Astrocyte (in vitro differentiated cells and primary cell): ENCODE results near the gene TOMM5. TPM values are rescaled to one million over a fixed set of nuclear protein-coding genes. Genes with fewer than 3 reads are reported as not detected.

Source experiments
- DNase-seq: peaks from one replicate; pipeline ENCODE4 v3.0.0-alpha.2; 2010; ENCODE audit warnings: low read depth
- FAIRE-seq: peaks from 2 replicates; lab custom pipeline; 2011; peaks lifted over from hg19 to GRCh38; lab: Jason Lieb, UNC
- H2AFZ ChIP-seq: 2 replicates; pipeline ENCODE4 v1.6.0; 2012; ENCODE audit warnings: low read depth, low read length, inconsistent platforms
- H3K27ac ChIP-seq: 2 replicates; pipeline ENCODE4 v1.5.1; 2011; ENCODE audit warnings: low read depth, low read length, inconsistent platforms
- H3K27me3 ChIP-seq: 2 replicates; pipeline ENCODE4 v1.6.0; 2011; ENCODE audit warnings: low read length, inconsistent platforms; ENCODE audit not compliant: insufficient read depth
- H3K36me3 ChIP-seq: 2 replicates; pipeline ENCODE4 v1.5.1; 2011; ENCODE audit warnings: low read length, inconsistent platforms; ENCODE audit not compliant: insufficient read depth
- H3K4me1 ChIP-seq: 2 replicates; pipeline ENCODE4 v1.5.1; 2011; ENCODE audit warnings: low read length, inconsistent platforms; ENCODE audit not compliant: insufficient read depth
- H3K4me2 ChIP-seq: 2 replicates; pipeline ENCODE4 v1.6.0; 2012; ENCODE audit warnings: low read length, inconsistent platforms
- H3K4me3 ChIP-seq: 2 replicates; pipeline ENCODE4 v1.5.1; 2011; ENCODE audit warnings: low read depth, mild to moderate bottlenecking, low read length, inconsistent platforms; ENCODE audit not compliant: insufficient read depth
- H3K79me2 ChIP-seq: 2 replicates; pipeline ENCODE4 v1.6.0; 2012; ENCODE audit warnings: mild to moderate bottlenecking, low read length, inconsistent platforms; ENCODE audit not compliant: insufficient read depth
- H3K9ac ChIP-seq: 2 replicates; pipeline ENCODE4 v1.6.0; 2012; ENCODE audit warnings: mild to moderate bottlenecking, low read length, inconsistent platforms
- H3K9me3 ChIP-seq: 2 replicates; pipeline ENCODE4 v1.5.1; 2012; ENCODE audit warnings: low read depth, mild to moderate bottlenecking, low read length, inconsistent platforms; ENCODE audit not compliant: insufficient read depth
- H4K20me1 ChIP-seq: 2 replicates; pipeline ENCODE4 v1.6.0; 2012; ENCODE audit warnings: low read length, inconsistent platforms; ENCODE audit not compliant: insufficient read depth
- H3K27ac Mint-ChIP-seq: one replicate; pipeline ENCODE4 v1.8.0; 2021; ENCODE audit warnings: mild to moderate bottlenecking, mixed read lengths; ENCODE audit not compliant: unreplicated experiment
- H3K27me3 Mint-ChIP-seq: one replicate; pipeline ENCODE4 v1.8.0; 2021; ENCODE audit warnings: low read depth, mixed read lengths; ENCODE audit not compliant: unreplicated experiment
- H3K36me3 Mint-ChIP-seq: one replicate; pipeline ENCODE4 v1.8.0; 2021; ENCODE audit warnings: low read depth, mixed read lengths; ENCODE audit not compliant: unreplicated experiment
- H3K4me1 Mint-ChIP-seq: one replicate; pipeline ENCODE4 v1.8.0; 2021; ENCODE audit warnings: low read depth, mixed read lengths; ENCODE audit not compliant: unreplicated experiment
- H3K4me3 Mint-ChIP-seq: one replicate; pipeline ENCODE4 v1.8.0; 2021; ENCODE audit warnings: mild to moderate bottlenecking, moderate library complexity, mixed read lengths; ENCODE audit not compliant: unreplicated experiment
- H3K9me3 Mint-ChIP-seq: one replicate; pipeline ENCODE4 v1.8.0; 2021; ENCODE audit warnings: mild to moderate bottlenecking, mixed read lengths; ENCODE audit not compliant: unreplicated experiment
- EZH2 ChIP-seq: IDR thresholded peaks from 2 replicates; pipeline ENCODE4 v1.6.1; 2012; ENCODE audit warnings: mild to moderate bottlenecking, low read length, inconsistent platforms; ENCODE audit not compliant: insufficient read depth
- total RNA-seq: library from RNA; stranded (reverse); gene quantifications from 2 replicates; pipeline ENCODE4 v1.2.1, GENCODE V29; 2021
- TF ChIP-seq, protein P1 (sequence below): IDR thresholded peaks from 2 replicates; pipeline ENCODE4 v1.5.1; 2011; ENCODE audit warnings: low read depth, mild to moderate bottlenecking, inconsistent platforms, low read length, moderate library complexity; ENCODE audit not compliant: insufficient read depth

The TOMM5 gene
- total RNA-seq, 1 donor from 2014 or later, result 137 TPM

GRCh38 chr9:37559855-37560592, 32.4 kb downstream of the TOMM5 start:
- Mint-ChIP-seq H3K36me3 (peaks cover 13% of the 10 kb centered on the region), H3K4me1 (no peaks in the 10 kb centered on the region), H3K27me3 (no peaks in the 10 kb centered on the region)

DNA sequence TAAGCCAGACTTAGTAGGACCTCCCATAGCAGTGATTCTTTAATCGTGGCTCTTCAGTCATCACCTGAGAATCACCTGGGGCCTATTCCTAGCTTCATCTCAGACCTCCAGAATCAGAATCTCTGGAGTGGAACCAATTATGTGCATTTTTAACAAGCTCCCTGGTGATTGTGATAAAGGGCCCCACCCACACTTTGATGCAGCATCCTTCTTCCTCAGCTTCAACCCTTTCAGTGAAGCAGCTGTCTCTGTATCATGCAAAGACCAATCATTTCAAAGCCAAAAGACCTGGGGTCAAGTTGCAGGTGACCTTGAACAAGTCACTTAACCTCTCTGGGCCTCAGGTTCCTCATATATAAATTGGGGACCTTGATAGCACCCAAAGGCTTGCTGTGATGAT, 33.3 kb downstream of the TOMM5 start:
- FAIRE-seq, result no peak

More at GRCh38 chr9:37559855-37560592, 32.4 kb downstream of the TOMM5 start:
- H3K27ac ChIP-seq, result no peak overlapping the region
- TF ChIP-seq, protein P1, sequence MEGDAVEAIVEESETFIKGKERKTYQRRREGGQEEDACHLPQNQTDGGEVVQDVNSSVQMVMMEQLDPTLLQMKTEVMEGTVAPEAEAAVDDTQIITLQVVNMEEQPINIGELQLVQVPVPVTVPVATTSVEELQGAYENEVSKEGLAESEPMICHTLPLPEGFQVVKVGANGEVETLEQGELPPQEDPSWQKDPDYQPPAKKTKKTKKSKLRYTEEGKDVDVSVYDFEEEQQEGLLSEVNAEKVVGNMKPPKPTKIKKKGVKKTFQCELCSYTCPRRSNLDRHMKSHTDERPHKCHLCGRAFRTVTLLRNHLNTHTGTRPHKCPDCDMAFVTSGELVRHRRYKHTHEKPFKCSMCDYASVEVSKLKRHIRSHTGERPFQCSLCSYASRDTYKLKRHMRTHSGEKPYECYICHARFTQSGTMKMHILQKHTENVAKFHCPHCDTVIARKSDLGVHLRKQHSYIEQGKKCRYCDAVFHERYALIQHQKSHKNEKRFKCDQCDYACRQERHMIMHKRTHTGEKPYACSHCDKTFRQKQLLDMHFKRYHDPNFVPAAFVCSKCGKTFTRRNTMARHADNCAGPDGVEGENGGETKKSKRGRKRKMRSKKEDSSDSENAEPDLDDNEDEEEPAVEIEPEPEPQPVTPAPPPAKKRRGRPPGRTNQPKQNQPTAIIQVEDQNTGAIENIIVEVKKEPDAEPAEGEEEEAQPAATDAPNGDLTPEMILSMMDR, result no peak
- no peak for TF ChIP-seq EZH2
- H3K4me2 ChIP-seq, result no peak overlapping the region
- Mint-ChIP-seq H3K27ac (no peak overlapping the region), H3K4me3 (no peak overlapping the region), H3K9me3 (peaks cover 5% of the 10 kb centered on the region)
- no peak overlapping the region for H3K4me3 ChIP-seq
- DNase-seq, result no peak
- no peak overlapping the region for H2AFZ ChIP-seq
- H3K4me1 ChIP-seq, result no peaks in the 10 kb centered on the region
- H3K36me3 ChIP-seq, result no peaks in the 10 kb centered on the region
- no peaks in the 10 kb centered on the region for H3K27me3 ChIP-seq
- peaks cover 8% of the 10 kb centered on the region for H3K9me3 ChIP-seq
- no peak overlapping the region for H3K9ac ChIP-seq
- no peaks in the 10 kb centered on the region for H3K79me2 ChIP-seq
- no peak for FAIRE-seq
- peaks cover 8% of the 10 kb centered on the region for H4K20me1 ChIP-seq

More for the DNA sequence above, 33.3 kb downstream of the TOMM5 start:
- Mint-ChIP-seq H3K4me3 (no peak overlapping the region), H3K9me3 (peaks cover 2% of the 10 kb centered on the region), H3K27ac (no peak overlapping the region), H3K4me1 (no peaks in the 10 kb centered on the region), H3K36me3 (peaks cover 9% of the 10 kb centered on the region), H3K27me3 (no peaks in the 10 kb centered on the region)
- Histone ChIP-seq H3K27me3 (no peaks in the 10 kb centered on the region), H4K20me1 (peaks cover 8% of the 10 kb centered on the region), H3K4me2 (no peak overlapping the region), H3K4me3 (no peak overlapping the region), H3K9ac (no peak overlapping the region), H3K36me3 (no peaks in the 10 kb centered on the region), H3K27ac (no peak overlapping the region), H3K9me3 (peaks cover 5% of the 10 kb centered on the region), H3K4me1 (no peaks in the 10 kb centered on the region), H3K79me2 (no peaks in the 10 kb centered on the region), H2AFZ (no peak overlapping the region)
- no peak for TF ChIP-seq EZH2
- TF ChIP-seq, protein P1, result no peak
- no peak for DNase-seq
